Measurements from ENCODE around the gene HOTAIR.

DNA sequence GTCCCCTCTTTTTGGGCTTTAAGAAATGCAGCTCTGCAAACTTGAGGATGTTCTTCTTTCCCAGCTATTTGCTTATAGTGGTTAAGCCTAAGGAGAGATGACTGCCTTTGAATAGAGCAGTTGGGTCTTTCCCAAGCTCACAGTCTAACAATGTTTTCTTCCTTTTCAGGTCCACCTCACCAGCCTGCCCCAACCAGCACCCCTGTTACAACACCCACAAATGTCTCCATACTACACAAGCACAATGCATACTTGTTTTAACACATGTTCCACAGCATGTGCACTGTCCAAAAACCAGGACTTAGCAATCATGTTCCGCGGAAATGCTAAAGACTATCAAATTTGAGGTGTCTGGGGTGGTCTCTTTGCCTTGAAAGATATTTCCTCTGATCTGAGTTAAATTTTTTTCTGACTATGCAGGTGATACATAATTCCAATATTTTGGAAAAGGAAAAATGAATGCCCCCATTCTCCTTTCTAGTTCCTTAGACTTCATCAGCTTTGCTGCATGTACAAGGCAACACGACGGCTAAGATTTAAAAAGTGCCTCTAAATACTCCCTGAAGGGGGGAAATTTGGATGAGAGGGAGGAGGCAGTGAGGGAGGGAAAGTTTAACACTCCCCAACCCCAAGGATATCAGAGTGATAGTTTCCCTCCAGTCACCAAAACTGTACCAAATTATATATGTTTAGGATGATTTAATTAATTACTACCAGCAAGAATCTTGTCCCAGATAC, 42.7 kb downstream of the HOTAIR start:
- TF ChIP-seq, protein P1, sequence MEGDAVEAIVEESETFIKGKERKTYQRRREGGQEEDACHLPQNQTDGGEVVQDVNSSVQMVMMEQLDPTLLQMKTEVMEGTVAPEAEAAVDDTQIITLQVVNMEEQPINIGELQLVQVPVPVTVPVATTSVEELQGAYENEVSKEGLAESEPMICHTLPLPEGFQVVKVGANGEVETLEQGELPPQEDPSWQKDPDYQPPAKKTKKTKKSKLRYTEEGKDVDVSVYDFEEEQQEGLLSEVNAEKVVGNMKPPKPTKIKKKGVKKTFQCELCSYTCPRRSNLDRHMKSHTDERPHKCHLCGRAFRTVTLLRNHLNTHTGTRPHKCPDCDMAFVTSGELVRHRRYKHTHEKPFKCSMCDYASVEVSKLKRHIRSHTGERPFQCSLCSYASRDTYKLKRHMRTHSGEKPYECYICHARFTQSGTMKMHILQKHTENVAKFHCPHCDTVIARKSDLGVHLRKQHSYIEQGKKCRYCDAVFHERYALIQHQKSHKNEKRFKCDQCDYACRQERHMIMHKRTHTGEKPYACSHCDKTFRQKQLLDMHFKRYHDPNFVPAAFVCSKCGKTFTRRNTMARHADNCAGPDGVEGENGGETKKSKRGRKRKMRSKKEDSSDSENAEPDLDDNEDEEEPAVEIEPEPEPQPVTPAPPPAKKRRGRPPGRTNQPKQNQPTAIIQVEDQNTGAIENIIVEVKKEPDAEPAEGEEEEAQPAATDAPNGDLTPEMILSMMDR (IDR thresholded peaks at IDR 0.05; ENCODE audit: extremely low read depth in 1 of 2, insufficient read depth in 1 of 2, low read depth in 1 of 2, low read length in 2 of 2), result no peak
- TF ChIP-seq POLR2A (IDR thresholded peaks at IDR 0.05; ENCODE audit: low read depth, low read length), result no peak
- no peak for TF ChIP-seq POLR2AphosphoS5 (IDR thresholded peaks at IDR 0.05; ENCODE audit: insufficient read depth, low read depth, low read length)
